DND-41 (cell line): ENCODE measurements around the gene PGAP3.

Experiments
- ATAC-seq: fragments of 200-7000 bp; cut with Tn5 transposase; 3 replicates; pipeline ENCODE4 v1.9.1; 2021; ENCODE audit warnings: low read depth; ENCODE audit not compliant: insufficient read depth
- DNase-seq: peaks from one replicate; pipeline ENCODE4 v3.0.0-alpha.2; 2020
- H2AFZ ChIP-seq: 2 replicates; pipeline ENCODE4 v1.6.0; 2012; ENCODE audit warnings: low read depth, low read length
- H3K27ac ChIP-seq: 2 replicates; pipeline ENCODE4 v1.5.1; 2012; ENCODE audit warnings: low read length, inconsistent platforms
- H3K27me3 ChIP-seq: fragments of 200-600 bp; sonication (generic); 2 replicates; pipeline ENCODE4 v1.6.0; 2012; ENCODE audit warnings: low read length, mild to moderate bottlenecking, inconsistent platforms; ENCODE audit not compliant: insufficient read depth, poor library complexity
- H3K36me3 ChIP-seq: 2 replicates; pipeline ENCODE4 v1.5.1; 2012; ENCODE audit warnings: low read length, inconsistent platforms; ENCODE audit not compliant: insufficient read depth
- H3K4me1 ChIP-seq: 2 replicates; pipeline ENCODE4 v1.5.1; 2012; ENCODE audit warnings: mild to moderate bottlenecking, low read length; ENCODE audit not compliant: insufficient read depth
- H3K4me2 ChIP-seq: 2 replicates; pipeline ENCODE4 v1.6.0; 2012; ENCODE audit warnings: mild to moderate bottlenecking, moderate library complexity, low read length, inconsistent platforms; ENCODE audit not compliant: insufficient read depth
- H3K4me3 ChIP-seq, 2 experiments: fragments of 200-600 bp in 1 of 2; shearing (Covaris generic) in 1 of 2; 2 replicates each; pipeline ENCODE4 v1.5.1; 2012 to 2016; ENCODE audit warnings: inconsistent platforms in 2 of 2, low read length in 2 of 2, mild to moderate bottlenecking in 2 of 2, low read depth in 1 of 2, moderate library complexity in 1 of 2
- H3K79me2 ChIP-seq: 2 replicates; pipeline ENCODE4 v1.6.0; 2012; ENCODE audit warnings: low read length, inconsistent platforms; ENCODE audit not compliant: insufficient read depth
- H3K9ac ChIP-seq: 2 replicates; pipeline ENCODE4 v1.6.0; 2012; ENCODE audit warnings: low read depth, mild to moderate bottlenecking, inconsistent platforms, low read length, moderate library complexity
- H3K9me3 ChIP-seq: 2 replicates; pipeline ENCODE4 v1.5.1; 2012; ENCODE audit warnings: low read length, moderate library complexity, mild to moderate bottlenecking, inconsistent platforms; ENCODE audit not compliant: insufficient read depth, severe bottlenecking
- H4K20me1 ChIP-seq: 2 replicates; pipeline ENCODE4 v1.6.0; 2012; ENCODE audit warnings: low read length; ENCODE audit not compliant: insufficient read depth
- CTCF ChIP-seq: IDR thresholded peaks from 2 replicates; pipeline ENCODE4 v1.5.1; 2012; ENCODE audit warnings: borderline replicate concordance, low read length, moderate library complexity, mild to moderate bottlenecking; ENCODE audit not compliant: poor library complexity, severe bottlenecking; ENCODE audit errors: extremely low read depth
- EZH2 ChIP-seq: IDR thresholded peaks from 3 replicates; pipeline ENCODE4 v1.6.1; 2012; ENCODE audit warnings: borderline replicate concordance, low read depth, mild to moderate bottlenecking, moderate library complexity, low read length, inconsistent platforms; ENCODE audit not compliant: severe bottlenecking

PGAP3 gene

DNA sequence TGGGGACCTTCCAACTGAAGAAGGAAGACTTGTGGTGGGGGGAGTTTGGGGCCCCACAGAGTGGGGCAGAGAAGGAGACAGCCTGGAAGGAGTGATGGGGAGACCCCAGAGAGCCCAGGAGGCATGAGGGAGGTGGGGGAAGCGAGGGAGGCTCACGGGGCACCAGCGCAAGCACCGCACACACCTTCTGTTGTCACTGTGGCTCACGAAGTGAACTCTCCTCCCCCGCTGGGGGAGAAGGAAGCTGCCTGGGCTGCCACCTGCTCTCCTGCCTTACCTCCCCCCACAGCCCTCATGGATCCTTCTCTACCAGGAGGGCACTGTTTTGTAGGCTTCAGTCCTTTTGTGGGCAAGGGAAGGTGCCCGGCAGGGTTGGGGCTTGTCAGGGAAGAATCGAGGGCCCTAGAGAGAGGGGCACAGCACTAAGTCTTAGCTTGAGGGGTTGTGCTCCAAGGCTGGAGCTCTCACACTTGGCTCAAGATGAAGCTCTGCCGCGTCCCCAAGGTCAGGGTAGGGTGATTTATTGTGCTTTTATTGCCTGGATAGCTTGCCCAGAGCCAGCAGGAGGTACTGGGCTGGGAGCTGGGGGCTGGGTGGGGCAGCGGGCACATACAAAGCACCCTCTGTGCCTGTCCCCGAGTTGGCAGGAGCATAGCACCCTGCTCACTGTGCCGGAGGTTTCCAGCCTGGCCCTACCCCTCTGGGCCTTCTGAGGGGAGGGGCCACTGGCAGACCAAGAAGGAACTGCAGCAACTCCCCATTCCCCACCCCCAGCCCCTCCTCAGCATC, 55.5 kb downstream of the PGAP3 start:
- ATAC-seq (no peak), DNase-seq (no peak)
- H3K4me1 ChIP-seq = peaks cover 13% of the 10 kb centered on the region
- no peak overlapping the region for H3K27ac ChIP-seq
- no peak for TF ChIP-seq EZH2
- peaks cover 5% of the 10 kb centered on the region for H3K27me3 ChIP-seq
- H3K36me3 ChIP-seq = no peaks in the 10 kb centered on the region
- H2AFZ ChIP-seq = no peak overlapping the region
- no peaks in the 10 kb centered on the region for H3K9me3 ChIP-seq
- no peak overlapping the region for H3K4me2 ChIP-seq
- no peak overlapping the region for H3K4me3 ChIP-seq
- H4K20me1 ChIP-seq = no peaks in the 10 kb centered on the region; the same call in 1 of the 2 replicates
- peaks cover 4% of the 10 kb centered on the region for H3K79me2 ChIP-seq
- H3K9ac ChIP-seq = no peak overlapping the region

GRCh38 chr17:39631403-39631802, 56.5 kb downstream of the PGAP3 start:
- Histone ChIP-seq H4K20me1 (no peaks in the 10 kb centered on the region; the same call in 1 of the 2 replicates), H2AFZ (no peak overlapping the region), H3K36me3 (no peaks in the 10 kb centered on the region), H3K9ac (no peak overlapping the region), H3K4me1 (peaks cover 9% of the 10 kb centered on the region), H3K27ac (no peak overlapping the region), H3K79me2 (no peaks in the 10 kb centered on the region; the same call in 1 of the 2 replicates), H3K27me3 (peaks cover 5% of the 10 kb centered on the region), H3K4me3 (no peak overlapping the region), H3K9me3 (no peaks in the 10 kb centered on the region), H3K4me2 (no peak overlapping the region)
- no peak for ATAC-seq
- no peak for TF ChIP-seq EZH2
- no peak for TF ChIP-seq CTCF
- no peak for DNase-seq

DNA sequence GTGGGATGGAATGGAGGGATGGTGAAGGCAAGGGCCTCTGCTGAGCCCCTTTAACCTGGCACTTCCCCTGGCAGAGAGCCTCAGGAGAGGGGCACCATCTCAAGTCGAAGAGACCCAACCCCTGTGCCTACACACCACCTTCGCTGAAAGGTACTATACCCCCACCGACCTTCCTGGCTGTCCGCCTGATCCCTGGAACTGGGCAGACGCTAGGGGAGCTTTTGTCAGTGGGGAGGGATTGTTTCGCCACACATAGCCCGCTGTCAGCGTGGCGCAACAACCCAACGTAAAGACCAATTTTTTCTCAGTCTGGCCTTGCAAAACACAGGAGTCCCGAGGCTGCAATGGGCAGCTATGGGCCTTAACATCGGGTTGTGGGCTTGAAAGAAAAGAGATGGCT, 58.0 kb downstream of the PGAP3 start:
- no peak overlapping the region for H3K27ac ChIP-seq
- no peak overlapping the region for H3K9ac ChIP-seq
- H4K20me1 ChIP-seq = no peaks in the 10 kb centered on the region; the same call in 1 of the 2 replicates
- H3K9me3 ChIP-seq = no peaks in the 10 kb centered on the region
- H3K79me2 ChIP-seq = no peaks in the 10 kb centered on the region
- no peak overlapping the region for H2AFZ ChIP-seq
- H3K4me3 ChIP-seq = no peak overlapping the region
- no peaks in the 10 kb centered on the region for H3K4me1 ChIP-seq
- H3K27me3 ChIP-seq = peaks cover 5% of the 10 kb centered on the region
- no peak for DNase-seq
- H3K4me2 ChIP-seq = no peak overlapping the region
- TF ChIP-seq EZH2 (no peak), CTCF (no peak)
- no peak for ATAC-seq
- no peaks in the 10 kb centered on the region for H3K36me3 ChIP-seq

GRCh38 chr17:39629494-39629880, 58.4 kb downstream of the PGAP3 start:
- no peak for TF ChIP-seq CTCF
- TF ChIP-seq EZH2 = no peak
- H3K36me3 ChIP-seq = no peaks in the 10 kb centered on the region
- ATAC-seq (no peak), DNase-seq (no peak)
- no peaks in the 10 kb centered on the region for H3K79me2 ChIP-seq
- H3K27me3 ChIP-seq = peaks cover 5% of the 10 kb centered on the region
- no peaks in the 10 kb centered on the region for H3K4me1 ChIP-seq
- H3K4me3 ChIP-seq = no peak overlapping the region
- no peak overlapping the region for H3K4me2 ChIP-seq
- no peak overlapping the region for H3K27ac ChIP-seq
- no peak overlapping the region for H3K9ac ChIP-seq
- H4K20me1 ChIP-seq = no peaks in the 10 kb centered on the region; the same call in 1 of the 2 replicates
- H2AFZ ChIP-seq = no peak overlapping the region
- no peaks in the 10 kb centered on the region for H3K9me3 ChIP-seq
